ENCODE measurements around the gene FAF1.

- TF ChIP-seq EZH2phosphoT487 (IDR thresholded peaks at IDR 0.05; ENCODE audit: low read depth) (no peak), CTCF (IDR thresholded peaks at IDR 0.05; ENCODE audit: low read depth, low read length) (no peak)
Measured at GRCh38 chr1:50481142-50481736, 478.8 kb downstream of the FAF1 start.

Data from OCI-LY3 (cell line).